GM23248 (cell line): ENCODE measurements around the gene MINDY1. TPM values are rescaled to one million over a fixed set of nuclear protein-coding genes. Genes with fewer than 3 reads are reported as not detected.

Experiments
- DNase-seq: peaks from one replicate; pipeline ENCODE4 v3.0.0-alpha.2; 2015
- H2AFZ ChIP-seq: fragments of 200-600 bp; sonication (generic); 2 replicates; pipeline ENCODE4 v1.6.1; 2016; ENCODE audit warnings: antibody characterized with exemption
- H3F3A ChIP-seq: fragments of 200-600 bp; sonication (generic); 2 replicates; pipeline ENCODE4 v1.6.1; 2016; ENCODE audit warnings: mild to moderate bottlenecking, antibody characterized with exemption, mixed run types; ENCODE audit not compliant: insufficient read depth
- H3K27ac ChIP-seq: fragments of 200-600 bp; sonication (generic); 2 replicates; pipeline ENCODE4 v1.5.1; 2016; ENCODE audit warnings: mild to moderate bottlenecking
- H3K27me3 ChIP-seq: fragments of 200-600 bp; sonication (generic); replicated peaks from 2 replicates; pipeline ENCODE4 v1.6.1; 2016; ENCODE audit warnings: mild to moderate bottlenecking; ENCODE audit not compliant: insufficient read depth
- H3K36me3 ChIP-seq: fragments of 200-600 bp; sonication (generic); 2 replicates; pipeline ENCODE4 v1.6.1; 2016; ENCODE audit warnings: low read depth, mild to moderate bottlenecking
- H3K4me1 ChIP-seq: fragments of 200-600 bp; sonication (generic); 2 replicates; pipeline ENCODE4 v1.6.1; 2016; ENCODE audit warnings: mild to moderate bottlenecking; ENCODE audit not compliant: insufficient read depth
- H3K4me2 ChIP-seq: fragments of 200-600 bp; sonication (generic); one replicate; pipeline ENCODE4 v1.6.1; 2016; ENCODE audit warnings: mild to moderate bottlenecking; ENCODE audit not compliant: unreplicated experiment
- H3K4me3 ChIP-seq: fragments of 200-600 bp; sonication (generic); 2 replicates; pipeline ENCODE4 v1.5.1; 2016; ENCODE audit warnings: mild to moderate bottlenecking
- H3K79me2 ChIP-seq: fragments of 200-600 bp; sonication (generic); 2 replicates; pipeline ENCODE4 v1.6.1; 2016; ENCODE audit warnings: mild to moderate bottlenecking; ENCODE audit not compliant: insufficient read depth
- H3K9ac ChIP-seq: fragments of 200-600 bp; sonication (generic); 2 replicates; pipeline ENCODE4 v1.6.1; 2016; ENCODE audit warnings: mild to moderate bottlenecking
- H3K9me2 ChIP-seq: fragments of 200-600 bp; sonication (generic); 2 replicates; pipeline ENCODE4 v1.6.1; 2016; ENCODE audit warnings: mixed run types, mild to moderate bottlenecking, moderate library complexity; ENCODE audit not compliant: insufficient read depth
- H3K9me3 ChIP-seq: fragments of 200-600 bp; sonication (generic); one replicate; pipeline ENCODE4 v1.6.1; 2017; ENCODE audit warnings: low read depth
- H4K20me1 ChIP-seq: fragments of 200-600 bp; sonication (generic); 2 replicates; pipeline ENCODE4 v1.6.0; 2016; ENCODE audit not compliant: insufficient read depth
- EZH2 ChIP-seq: fragments of 200-600 bp; sonication (generic); IDR thresholded peaks from 2 replicates; pipeline ENCODE4 v1.6.1; 2018; ENCODE audit warnings: antibody characterized with exemption, mild to moderate bottlenecking; ENCODE audit not compliant: insufficient read depth, poor library complexity, severe bottlenecking
- EZH2phosphoT487 ChIP-seq: fragments of 200-600 bp; sonication (generic); IDR thresholded peaks from 2 replicates; pipeline ENCODE4 v1.6.1; 2018; ENCODE audit warnings: antibody characterized with exemption, moderate library complexity, mild to moderate bottlenecking, low read depth; ENCODE audit not compliant: insufficient read depth
- WGBS, 2 experiments: methylation state at CpG; one replicate each; pipeline ENCODE4 v1.1.6; 2015 to 2017; ENCODE audit warnings: low lambda C conversion rate in 2 of 2, low coverage in 1 of 2; ENCODE audit errors: missing lambda C conversion rate in 2 of 2; 5-methylcytosine and 5-hydroxymethylcytosine counted together
- in situ Hi-C: fragments of 300-500 bp; cut with MboI; formaldehyde crosslinking; loops from 2 replicates; pipeline ENCODE4 v1.15.0; 2020
- polyA plus RNA-seq: library from polyadenylated mRNA; unstranded; fragments of >200 nt; fragmentation: Nextera tagmentation; extraction: Ambion mirVana; gene quantifications from 2 replicates; pipeline ENCODE4 v1.2.1, GENCODE V29; 2016
- total RNA-seq: library from RNA; depleted of rRNA; stranded (reverse); fragments of >200 nt; shearing (Covaris generic); gene quantifications from 2 replicates; pipeline ENCODE4 v1.2.3, GENCODE V29; 2014

MINDY1 gene
- total and polyA plus RNA-seq, 2 experiments from 2014 or later = 4.6 to 9.1 TPM

- 77% methylated on average over 4 of the region's 4 CpGs for WGBS, 2 experiments
- H3F3A ChIP-seq = no peaks in the 10 kb centered on the region
- H3K36me3 ChIP-seq = no peaks in the 10 kb centered on the region
- no peaks in the 10 kb centered on the region for H3K9me3 ChIP-seq
- H4K20me1 ChIP-seq = no peaks in the 10 kb centered on the region
- DNase-seq = no peak
- no peak overlapping the region for H3K27ac ChIP-seq
- no peak overlapping the region for H3K4me3 ChIP-seq
- TF ChIP-seq EZH2 (no peak), EZH2phosphoT487 (no peak)
- no peak overlapping the region for H2AFZ ChIP-seq
- no peaks in the 10 kb centered on the region for H3K9me2 ChIP-seq
- no peak overlapping the region for H3K4me2 ChIP-seq
- H3K9ac ChIP-seq = no peak overlapping the region
- H3K27me3 ChIP-seq = no peaks in the 10 kb centered on the region
- in situ Hi-C loops = no loop called here
- H3K4me1 ChIP-seq = peaks cover 8% of the 10 kb centered on the region; the same call in 1 of the 2 replicates
- H3K79me2 ChIP-seq = no peaks in the 10 kb centered on the region
Measured at GRCh38 chr1:150992626-150993025, 14.1 kb downstream of the MINDY1 start.

GRCh38 chr1:150987924-150988323 is 18.8 kb downstream of the MINDY1 start:
- Histone ChIP-seq H2AFZ (no peak overlapping the region), H3K79me2 (no peaks in the 10 kb centered on the region), H4K20me1 (no peaks in the 10 kb centered on the region), H3K9ac (no peak overlapping the region), H3K4me3 (no peak overlapping the region), H3K9me2 (no peaks in the 10 kb centered on the region), H3F3A (no peaks in the 10 kb centered on the region), H3K27ac (no peak overlapping the region), H3K4me2 (no peak overlapping the region), H3K4me1 (no peaks in the 10 kb centered on the region), H3K9me3 (no peaks in the 10 kb centered on the region), H3K36me3 (no peaks in the 10 kb centered on the region), H3K27me3 (no peaks in the 10 kb centered on the region)
- WGBS, 2 experiments = 77 to 81% methylated on average over 7 of the region's 7 CpGs
- DNase-seq = no peak
- in situ Hi-C loops = no loop called here
- TF ChIP-seq EZH2phosphoT487 (no peak), EZH2 (no peak)

GRCh38 chr1:150985179-150985825 is 21.4 kb downstream of the MINDY1 start:
- Histone ChIP-seq H3K36me3 (no peaks in the 10 kb centered on the region), H3K9me3 (no peaks in the 10 kb centered on the region), H2AFZ (no peak overlapping the region), H3K27ac (no peak overlapping the region), H3K4me2 (no peak overlapping the region), H3K9ac (no peak overlapping the region), H3F3A (no peaks in the 10 kb centered on the region), H4K20me1 (no peaks in the 10 kb centered on the region), H3K4me3 (no peak overlapping the region), H3K9me2 (no peaks in the 10 kb centered on the region), H3K4me1 (peaks cover 15% of the 10 kb centered on the region), H3K79me2 (no peaks in the 10 kb centered on the region), H3K27me3 (no peaks in the 10 kb centered on the region)
- no peak for DNase-seq
- in situ Hi-C loops = no loop called here
- WGBS, 2 experiments = 79% methylated on average over 2 of the region's 2 CpGs
- TF ChIP-seq EZH2phosphoT487 = no peak
- TF ChIP-seq EZH2 = no peak

- H3F3A ChIP-seq = peaks cover 9% of the 10 kb centered on the region
- peak within 1 kb of the TSS; percentile 12; the same call in 1 of the 2 replicates for H2AFZ ChIP-seq
- peaks cover 38% of the 10 kb centered on the region for H3K4me1 ChIP-seq
- DNase-seq = peak; percentile 51
- in situ Hi-C loops = no loop called here
- no peak within 1 kb of the TSS for H3K27ac ChIP-seq
- no peaks in the 10 kb centered on the region for H3K9me3 ChIP-seq
- H3K27me3 ChIP-seq = no peaks in the 10 kb centered on the region
- no peak within 1 kb of the TSS for H3K4me2 ChIP-seq
- H3K79me2 ChIP-seq = no peaks in the 10 kb centered on the region
- no peak within 1 kb of the TSS for H3K4me3 ChIP-seq
- no peak for TF ChIP-seq EZH2
- TF ChIP-seq EZH2phosphoT487 = no peak
- H3K9ac ChIP-seq = no peak within 1 kb of the TSS
- no peaks in the 10 kb centered on the region for H4K20me1 ChIP-seq
- no peaks in the 10 kb centered on the region for H3K36me3 ChIP-seq
- H3K9me2 ChIP-seq = no peaks in the 10 kb centered on the region
- WGBS, 2 experiments = 52 to 61% methylated on average over 12 of the region's 12 CpGs
Measured at GRCh38 chr1:150981805-150982712, 24.6 kb downstream of the MINDY1 start, which contains the start of gene ANXA9. ANXA9 (plus strand) TSS chr1:150982292; CDS start chr1:150983106, 814 bp downstream.
